IMR-90 (cell line): ENCODE results near the gene CFAP299. TPM values are rescaled to one million over a fixed set of nuclear protein-coding genes. Genes with fewer than 3 reads are reported as not detected.

Experiments
- ATAC-seq: fragments of 200-7000 bp; cut with Tn5 transposase; 2 replicates; pipeline ENCODE4 v1.9.1; 2020; ENCODE audit warnings: low read depth, mild to moderate bottlenecking, moderate library complexity
- BruUV-seq: library from RNA; stranded (reverse); fragments of 400-500 nt; replicated peaks from 2 replicates; lab custom pipeline; 2021; lab: Mats Ljungman, UMichigan
- CTCF ChIA-PET: fragments of 300-600 bp; formaldehyde crosslinking; extraction: SDS; loops from one replicate; lab custom pipeline; 2021; ENCODE audit warnings: antibody characterized with exemption; lab: Yijun Ruan, JAX
- POLR2A ChIA-PET: fragments of 300-600 bp; sonication (Branson Sonifier 250); formaldehyde crosslinking; loops from one replicate; lab custom pipeline; 2022; ENCODE audit warnings: antibody characterized with exemption; ENCODE audit not compliant: unreplicated experiment; lab: Charles Lee
- DNase-seq: peaks from one replicate; pipeline ENCODE4 v3.0.0; 2013
- H2AFZ ChIP-seq: replicated peaks from 2 replicates; pipeline ENCODE3; 2013; ENCODE audit warnings: low read length, mild to moderate bottlenecking; ENCODE audit not compliant: poor library complexity
- H2AK5ac ChIP-seq: 2 replicates; pipeline ENCODE4 v1.6.1; 2013; ENCODE audit warnings: low read depth, low read length, inconsistent platforms
- H2AK9ac ChIP-seq: replicated peaks from 2 replicates; pipeline ENCODE3; 2013; ENCODE audit warnings: mild to moderate bottlenecking, low read depth, low read length, moderate library complexity; ENCODE audit not compliant: poor library complexity
- H2BK120ac ChIP-seq: 2 replicates; pipeline ENCODE4 v1.6.1; 2013; ENCODE audit warnings: low read depth, low read length, inconsistent platforms
- H2BK15ac ChIP-seq: 3 replicates; pipeline ENCODE4 v1.6.1; 2013; ENCODE audit warnings: low read depth, low read length, inconsistent platforms
- H2BK20ac ChIP-seq: 2 replicates; pipeline ENCODE4 v1.6.1; 2013; ENCODE audit warnings: low read depth, mild to moderate bottlenecking, inconsistent platforms, low read length, moderate library complexity
- H2BK5ac ChIP-seq: 2 replicates; pipeline ENCODE4 v1.6.1; 2013; ENCODE audit warnings: mild to moderate bottlenecking, low read depth, low read length, inconsistent platforms; ENCODE audit not compliant: poor library complexity, severe bottlenecking
- H3K14ac ChIP-seq: replicated peaks from 2 replicates; pipeline ENCODE4 v1.6.1; 2013; ENCODE audit warnings: low read depth, low read length, inconsistent platforms
- H3K18ac ChIP-seq: 2 replicates; pipeline ENCODE4 v1.6.1; 2013; ENCODE audit warnings: low read depth, low read length, control low read depth
- H3K23ac ChIP-seq: 2 replicates; pipeline ENCODE4 v1.6.1; 2013; ENCODE audit warnings: low read depth, low read length, inconsistent platforms
- H3K27ac ChIP-seq: 2 replicates; pipeline ENCODE4 v1.5.1; 2013; ENCODE audit warnings: mild to moderate bottlenecking, control low read depth, low read length; ENCODE audit not compliant: insufficient read depth
- H3K27me3 ChIP-seq: 2 replicates; pipeline ENCODE4 v1.6.1; 2013; ENCODE audit warnings: low read length; ENCODE audit not compliant: control insufficient read depth, insufficient read depth
- H3K36me3 ChIP-seq: 2 replicates; pipeline ENCODE4 v1.6.1; 2013; ENCODE audit warnings: low read length, mixed read lengths; ENCODE audit not compliant: control insufficient read depth, insufficient read depth
- H3K4ac ChIP-seq: 2 replicates; pipeline ENCODE4 v1.6.1; 2013; ENCODE audit warnings: low read depth, low read length, inconsistent platforms
- H3K4me1 ChIP-seq: 2 replicates; pipeline ENCODE4 v1.6.1; 2013; ENCODE audit warnings: low read length, mixed read lengths; ENCODE audit not compliant: control insufficient read depth, insufficient read depth
- H3K4me2 ChIP-seq: 2 replicates; pipeline ENCODE4 v1.6.1; 2013; ENCODE audit warnings: low read depth, mild to moderate bottlenecking, control low read depth, low read length, moderate library complexity
- H3K4me3 ChIP-seq: 2 replicates; pipeline ENCODE4 v1.5.1; 2013; ENCODE audit warnings: low read depth, mild to moderate bottlenecking, control low read depth, low read length, moderate library complexity; ENCODE audit not compliant: insufficient read depth
- H3K56ac ChIP-seq: 2 replicates; pipeline ENCODE4 v1.6.1; 2013; ENCODE audit warnings: low read length, inconsistent platforms; ENCODE audit not compliant: insufficient read depth; ENCODE audit errors: extremely low read depth
- H3K79me1 ChIP-seq, 2 experiments: 2 replicates each; pipeline ENCODE4 v1.6.1; 2013; ENCODE audit warnings: low read length in 2 of 2, inconsistent platforms in 1 of 2, low read depth in 1 of 2
- H3K9ac ChIP-seq: 2 replicates; pipeline ENCODE4 v1.6.1; 2013; ENCODE audit warnings: low read depth, low read length, control low read depth
- H3K9me1 ChIP-seq: 2 replicates; pipeline ENCODE4 v1.6.1; 2013; ENCODE audit warnings: low read length, inconsistent platforms; ENCODE audit not compliant: insufficient read depth
- H3K9me3 ChIP-seq: 2 replicates; pipeline ENCODE4 v1.6.1; 2013; ENCODE audit warnings: low read length; ENCODE audit not compliant: control insufficient read depth, insufficient read depth
- H4K20me1 ChIP-seq: 2 replicates; pipeline ENCODE4 v1.6.1; 2013; ENCODE audit warnings: low read length, inconsistent platforms; ENCODE audit not compliant: insufficient read depth
- H4K5ac ChIP-seq: 2 replicates; pipeline ENCODE4 v1.6.1; 2013; ENCODE audit warnings: mild to moderate bottlenecking, low read depth, low read length, control low read depth
- H4K8ac ChIP-seq, 2 experiments: 2 replicates each; pipeline ENCODE4 v1.6.1; 2013; ENCODE audit warnings: low read depth in 2 of 2, low read length in 2 of 2, control low read depth in 1 of 2, inconsistent platforms in 1 of 2
- H4K91ac ChIP-seq: 2 replicates; pipeline ENCODE4 v1.6.1; 2013; ENCODE audit warnings: low read depth, low read length, inconsistent platforms; ENCODE audit not compliant: insufficient read depth
- BHLHE40 ChIP-seq: fragments of 150-350 bp; IDR thresholded peaks from 2 replicates; pipeline ENCODE4 v1.6.1; 2016; ENCODE audit warnings: mild to moderate bottlenecking, low read depth, low read length
- CEBPB ChIP-seq: IDR thresholded peaks from 2 replicates; pipeline ENCODE4 v1.6.1; 2012; ENCODE audit warnings: low read depth, low read length, improper control_type of control experiment
- CHD1 ChIP-seq: IDR thresholded peaks from 2 replicates; pipeline ENCODE4 v1.6.1; 2012; ENCODE audit warnings: low read depth, low read length, improper control_type of control experiment
- MXI1 ChIP-seq: IDR thresholded peaks from 2 replicates; pipeline ENCODE4 v1.6.1; 2012; ENCODE audit warnings: low read depth, mild to moderate bottlenecking, low read length, moderate library complexity, borderline replicate concordance
- NFE2L2 ChIP-seq: fragments of 150-350 bp; IDR thresholded peaks from 2 replicates; pipeline ENCODE4 v1.6.1; 2016; ENCODE audit warnings: low read depth, mild to moderate bottlenecking, low read length
- RAD21 ChIP-seq: IDR thresholded peaks from 2 replicates; pipeline ENCODE4 v1.6.1; 2012; ENCODE audit warnings: low read length, improper control_type of control experiment
- RCOR1 ChIP-seq: IDR thresholded peaks from 2 replicates; pipeline ENCODE4 v1.6.1; 2012; ENCODE audit warnings: mild to moderate bottlenecking, low read length, improper control_type of control experiment; ENCODE audit not compliant: insufficient replicate concordance
- SMC3 ChIP-seq: fragments of 150-350 bp; IDR thresholded peaks from 2 replicates; pipeline ENCODE4 v1.6.1; 2016; ENCODE audit warnings: low read depth, mild to moderate bottlenecking, antibody characterized with exemption, low read length, moderate library complexity
- WGBS, 2 experiments: methylation state at CpG; one replicate each; pipeline versions ENCODE4 v1.1.5 to v1.1.7; 2013; ENCODE audit warnings: missing lambda C conversion rate in 2 of 2; ENCODE audit not compliant: insufficient read length in 1 of 2; ENCODE audit errors: extremely low coverage in 2 of 2; 5-methylcytosine and 5-hydroxymethylcytosine counted together
- dilution Hi-C: fragments of 300-500 bp; cut with HindIII; formaldehyde crosslinking; loops from one replicate; pipeline ENCODE4 v1.14.3; 2018; ENCODE audit warnings: low sequenced_read_pairs; ENCODE audit not compliant: unreplicated experiment
- in situ Hi-C: fragments of 300-500 bp; cut with MboI; formaldehyde crosslinking; loops from 3 replicates; pipeline ENCODE4 v1.14.3; 2019; ENCODE audit warnings: low sequenced_read_pairs, inconsistent platforms, mixed read lengths
- intact Hi-C: fragments of 100-400 bp; cut with micrococcal nuclease; formaldehyde crosslinking; loops from 2 replicates; pipeline ENCODE4 v1.10.0; 2022
- polyA plus RNA-seq, 3 experiments: library from polyadenylated mRNA; depleted of rRNA; stranded (reverse); fragments of >200 nt; gene quantifications; 2 replicates each; pipeline ENCODE4 v1.2.3, GENCODE V29; 2012; ENCODE audit warnings: low replicate concordance in 1 of 3
- total RNA-seq: library from RNA; depleted of rRNA; stranded (reverse); fragments of >200 nt; gene quantifications from 2 replicates; pipeline ENCODE4 v1.2.3, GENCODE V29; 2012
- TF ChIP-seq, protein P1 (sequence below): conservative IDR thresholded peaks from 2 replicates; pipeline ENCODE4 v1.5.1; 2012; ENCODE audit warnings: mild to moderate bottlenecking, low read depth, low read length, improper control_type of control experiment
- TF ChIP-seq, protein P2 (sequence below): fragments of 150-350 bp; IDR thresholded peaks from 2 replicates; pipeline ENCODE4 v1.6.1; 2016; ENCODE audit warnings: low read depth, mild to moderate bottlenecking, low read length, moderate library complexity, borderline replicate concordance

Gene CFAP299
- total and polyA plus RNA-seq, 2 of the 4 experiments (the other 2 are of a cell fraction): 1.0 to 1.1 TPM

DNA sequence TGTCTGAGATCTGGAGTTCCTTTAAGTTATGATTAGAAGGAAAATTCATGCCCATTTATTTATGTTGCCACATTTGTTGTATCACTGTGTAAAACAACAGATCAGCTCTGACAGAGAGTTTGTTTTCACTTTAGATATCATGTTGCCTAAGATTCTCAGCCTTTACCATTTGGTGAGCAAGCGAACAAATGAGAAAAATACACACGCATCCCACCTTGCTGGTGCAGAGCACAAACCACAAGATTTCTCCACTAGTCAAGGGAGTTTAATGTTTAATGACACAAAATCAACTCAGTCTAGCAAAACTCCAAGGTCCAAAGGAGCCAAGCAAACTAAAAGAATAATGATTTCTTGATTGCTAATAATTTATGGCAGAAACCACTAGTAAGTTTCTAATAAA is 41.3 kb upstream of the CFAP299 start:
- ChIA-PET CTCF (interaction anchor here (0.6 to 1.5 kb wide), 2 partner anchors 24 to 27 kb away, joined by 3 read pairs; partner anchors contain the start of gene FGF5), POLR2A (no interaction called here)
- H3K14ac ChIP-seq: peak overlapping the region; percentile 80; the same call in 1 of the 2 replicates
- no peak overlapping the region for H3K27ac ChIP-seq
- ATAC-seq (peak; percentile 5; the same call in 1 of the 2 replicates), DNase-seq (no peak)
- H3K4me2 ChIP-seq: no peak overlapping the region
- peaks cover 4% of the 10 kb centered on the region for H3K9me1 ChIP-seq
- H3K4me3 ChIP-seq: no peak overlapping the region
- H4K91ac ChIP-seq: no peak overlapping the region
- H2BK15ac ChIP-seq: no peak overlapping the region
- no peak overlapping the region for H3K56ac ChIP-seq
- no peak overlapping the region for H2BK120ac ChIP-seq
- peaks cover 7 to 42% of the 10 kb centered on the region in 2 experiments; a peak in 3 of 4 replicates for H3K79me1 ChIP-seq
- H4K5ac ChIP-seq: no peak overlapping the region
- peaks cover 2% of the 10 kb centered on the region for H3K36me3 ChIP-seq
- no peaks in the 10 kb centered on the region for H3K9me3 ChIP-seq
- in situ Hi-C loops: no loop called here
- H2AK9ac ChIP-seq: no peak overlapping the region
- no peak overlapping the region for H2AFZ ChIP-seq
- no peak overlapping the region for H3K9ac ChIP-seq
- peaks cover 10% of the 10 kb centered on the region; the same call in 1 of the 2 replicates for H4K20me1 ChIP-seq
- TF ChIP-seq, protein P1, sequence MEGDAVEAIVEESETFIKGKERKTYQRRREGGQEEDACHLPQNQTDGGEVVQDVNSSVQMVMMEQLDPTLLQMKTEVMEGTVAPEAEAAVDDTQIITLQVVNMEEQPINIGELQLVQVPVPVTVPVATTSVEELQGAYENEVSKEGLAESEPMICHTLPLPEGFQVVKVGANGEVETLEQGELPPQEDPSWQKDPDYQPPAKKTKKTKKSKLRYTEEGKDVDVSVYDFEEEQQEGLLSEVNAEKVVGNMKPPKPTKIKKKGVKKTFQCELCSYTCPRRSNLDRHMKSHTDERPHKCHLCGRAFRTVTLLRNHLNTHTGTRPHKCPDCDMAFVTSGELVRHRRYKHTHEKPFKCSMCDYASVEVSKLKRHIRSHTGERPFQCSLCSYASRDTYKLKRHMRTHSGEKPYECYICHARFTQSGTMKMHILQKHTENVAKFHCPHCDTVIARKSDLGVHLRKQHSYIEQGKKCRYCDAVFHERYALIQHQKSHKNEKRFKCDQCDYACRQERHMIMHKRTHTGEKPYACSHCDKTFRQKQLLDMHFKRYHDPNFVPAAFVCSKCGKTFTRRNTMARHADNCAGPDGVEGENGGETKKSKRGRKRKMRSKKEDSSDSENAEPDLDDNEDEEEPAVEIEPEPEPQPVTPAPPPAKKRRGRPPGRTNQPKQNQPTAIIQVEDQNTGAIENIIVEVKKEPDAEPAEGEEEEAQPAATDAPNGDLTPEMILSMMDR: no peak
- TF ChIP-seq CHD1 (no peak), NFE2L2 (no peak), RAD21 (no peak), RCOR1 (no peak), BHLHE40 (no peak), MXI1 (no peak), SMC3 (no peak), CEBPB (no peak)
- TF ChIP-seq, protein P2, sequence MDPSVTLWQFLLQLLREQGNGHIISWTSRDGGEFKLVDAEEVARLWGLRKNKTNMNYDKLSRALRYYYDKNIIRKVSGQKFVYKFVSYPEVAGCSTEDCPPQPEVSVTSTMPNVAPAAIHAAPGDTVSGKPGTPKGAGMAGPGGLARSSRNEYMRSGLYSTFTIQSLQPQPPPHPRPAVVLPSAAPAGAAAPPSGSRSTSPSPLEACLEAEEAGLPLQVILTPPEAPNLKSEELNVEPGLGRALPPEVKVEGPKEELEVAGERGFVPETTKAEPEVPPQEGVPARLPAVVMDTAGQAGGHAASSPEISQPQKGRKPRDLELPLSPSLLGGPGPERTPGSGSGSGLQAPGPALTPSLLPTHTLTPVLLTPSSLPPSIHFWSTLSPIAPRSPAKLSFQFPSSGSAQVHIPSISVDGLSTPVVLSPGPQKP: no peak
- no peak overlapping the region for H3K18ac ChIP-seq
- peaks cover 10% of the 10 kb centered on the region for H3K4me1 ChIP-seq
- no peaks in the 10 kb centered on the region for H3K27me3 ChIP-seq
- peak overlapping the region; percentile 53 for H2BK5ac ChIP-seq
- no peak overlapping the region for H2AK5ac ChIP-seq
- H4K8ac ChIP-seq: peak overlapping the region in 1 of 2 experiments; percentile 18; a peak in 1 of 4 replicates
- H3K4ac ChIP-seq: no peak overlapping the region
- BruUV-seq: no TSS peak
- WGBS, 2 experiments: no CpG with 5 or more reads among the region's 2 CpGs
- H3K23ac ChIP-seq: peak overlapping the region; percentile 68; the same call in 1 of the 2 replicates
- dilution Hi-C loops: no loop called here
- intact Hi-C loops: no loop called here
- peak overlapping the region; percentile 63 for H2BK20ac ChIP-seq
